ENCODE data around the gene LTB. TPM values are rescaled to one million over a fixed set of nuclear protein-coding genes. Genes with fewer than 3 reads are reported as not detected.

Gene LTB
- total and polyA plus RNA-seq, 8 donors, result 1.5 to 13.7 (median 3.4) TPM

- TF ChIP-seq CTCF (IDR thresholded peaks at IDR 0.05), result no peak
- Histone ChIP-seq H3K4me1 (peaks cover 5 to 36% of the 10 kb centered on the region in 2 donors), H3K27ac (no peak overlapping the region), H3K27me3 (no peaks in the 10 kb centered on the region), H3K4me3 (no peak overlapping the region), H3K36me3 (peaks cover 0 to 100% of the 10 kb centered on the region in 2 donors), H3K9me3 (no peaks in the 10 kb centered on the region)
- ATAC-seq (no peak), DNase-seq (no peak)
- intact Hi-C loops (cut with DNase I), result no loop called here
Observed at GRCh38 chr6:31534521-31535040, 47.6 kb downstream of the LTB start.

DNA sequence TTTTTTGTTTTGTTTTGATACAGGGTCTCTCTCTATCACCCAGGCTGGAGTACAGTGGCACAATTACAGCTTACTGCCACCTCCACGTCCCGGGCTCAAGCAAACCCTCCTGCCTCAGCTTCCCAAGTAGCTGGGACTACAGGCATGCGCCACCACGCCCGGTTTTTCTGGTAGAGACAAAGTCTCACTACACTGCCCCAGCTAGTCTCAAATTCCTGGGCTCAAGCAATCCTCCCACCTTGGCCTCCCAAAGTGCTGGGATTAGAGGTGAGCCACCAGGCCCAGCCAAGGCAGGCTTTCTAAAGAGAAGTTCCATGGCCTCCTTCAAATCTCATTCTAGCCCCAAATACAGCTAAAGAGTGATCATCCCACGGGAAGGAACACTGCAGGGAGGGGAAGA lies 48.2 kb downstream of the LTB start:
- no peak overlapping the region for H3K27ac ChIP-seq
- no peaks in the 10 kb centered on the region for H3K27me3 ChIP-seq
- ATAC-seq (no peak), DNase-seq (no peak)
- peaks cover 0 to 99% of the 10 kb centered on the region in 2 donors for H3K36me3 ChIP-seq
- no peak overlapping the region for H3K4me3 ChIP-seq
- intact Hi-C loops (cut with DNase I), result no loop called here
- TF ChIP-seq CTCF (IDR thresholded peaks at IDR 0.05), result no peak
- H3K9me3 ChIP-seq, result no peaks in the 10 kb centered on the region
- peaks cover 0 to 31% of the 10 kb centered on the region in 2 donors for H3K4me1 ChIP-seq

- Histone ChIP-seq H3K36me3 (peaks cover 0 to 99% of the 10 kb centered on the region in 2 donors), H3K4me3 (no peak overlapping the region), H3K27ac (no peak overlapping the region), H3K4me1 (peaks cover 0 to 25% of the 10 kb centered on the region in 2 donors), H3K27me3 (no peaks in the 10 kb centered on the region), H3K9me3 (no peaks in the 10 kb centered on the region)
- ATAC-seq (no peak), DNase-seq (no peak)
- intact Hi-C loops (cut with DNase I), result no loop called here
- TF ChIP-seq CTCF (IDR thresholded peaks at IDR 0.05), result no peak
Observed at GRCh38 chr6:31533455-31533841, 48.8 kb downstream of the LTB start.

DNA sequence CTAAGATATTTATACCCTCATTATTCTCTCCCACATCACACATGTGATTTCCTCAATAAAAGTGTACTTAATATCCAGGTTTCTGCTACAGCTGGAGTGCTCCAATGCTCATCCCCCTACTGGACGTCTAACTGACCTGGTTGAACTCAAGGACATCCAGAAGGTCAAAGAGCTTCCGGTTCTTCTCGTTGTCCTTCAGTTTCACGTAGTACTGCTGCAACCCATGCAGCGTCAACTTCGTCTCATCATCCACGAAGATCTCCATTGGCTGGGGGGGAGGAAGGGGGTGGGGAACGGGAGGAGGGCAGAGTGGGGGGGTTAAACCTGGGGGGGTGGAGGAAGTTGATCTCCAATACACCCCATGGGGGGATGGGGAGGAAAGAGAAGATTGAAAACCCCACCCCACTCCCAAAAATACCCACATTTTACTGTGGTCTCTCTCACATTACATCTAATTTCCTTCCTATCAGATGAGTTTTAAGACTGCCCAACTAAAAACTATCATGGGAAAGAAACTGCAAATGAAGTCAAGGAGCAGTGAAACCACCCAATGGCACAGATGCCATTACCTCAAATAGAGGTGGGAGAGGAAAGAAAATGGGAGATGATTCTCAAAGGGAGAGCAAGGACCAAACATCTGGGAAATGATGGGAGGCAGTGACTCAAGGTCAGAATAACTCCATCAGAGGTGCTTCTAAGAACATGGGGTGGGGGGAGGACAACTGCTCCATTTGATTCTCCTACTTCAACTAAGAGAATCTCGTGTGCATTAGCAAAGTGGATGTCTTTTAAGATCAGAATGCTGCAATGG lies 49.4 kb downstream of the LTB start:
- H3K36me3 ChIP-seq, result peaks cover 0 to 95% of the 10 kb centered on the region in 2 donors
- intact Hi-C loops (cut with DNase I), result no loop called here
- no peak for ATAC-seq

More for the DNA sequence above, 49.4 kb downstream of the LTB start:
- TF ChIP-seq CTCF (IDR thresholded peaks at IDR 0.05), result no peak
- Histone ChIP-seq H3K4me1 (peaks cover 0 to 20% of the 10 kb centered on the region in 2 donors), H3K27me3 (no peaks in the 10 kb centered on the region), H3K9me3 (no peaks in the 10 kb centered on the region), H3K27ac (no peak overlapping the region), H3K4me3 (no peak overlapping the region)
- no peak for DNase-seq

All from left lung (tissue), 10 donors.